GM12865 (cell line): ENCODE measurements around the gene CDC45.

Experiments
- DNase-seq: peaks from one replicate; pipeline ENCODE4 v3.0.0; 2010; ENCODE audit warnings: low read depth
- H3K4me3 ChIP-seq: 2 replicates; pipeline ENCODE4 v1.5.1; 2011; ENCODE audit warnings: mild to moderate bottlenecking, low read depth, low read length, control low read depth
- CTCF ChIP-seq: IDR thresholded peaks from 2 replicates; pipeline ENCODE4 v1.5.1; 2011; ENCODE audit warnings: low read length, control low read depth, low read depth, inconsistent platforms; ENCODE audit not compliant: insufficient read depth; ENCODE audit errors: missing control alignments

The CDC45 gene

DNA sequence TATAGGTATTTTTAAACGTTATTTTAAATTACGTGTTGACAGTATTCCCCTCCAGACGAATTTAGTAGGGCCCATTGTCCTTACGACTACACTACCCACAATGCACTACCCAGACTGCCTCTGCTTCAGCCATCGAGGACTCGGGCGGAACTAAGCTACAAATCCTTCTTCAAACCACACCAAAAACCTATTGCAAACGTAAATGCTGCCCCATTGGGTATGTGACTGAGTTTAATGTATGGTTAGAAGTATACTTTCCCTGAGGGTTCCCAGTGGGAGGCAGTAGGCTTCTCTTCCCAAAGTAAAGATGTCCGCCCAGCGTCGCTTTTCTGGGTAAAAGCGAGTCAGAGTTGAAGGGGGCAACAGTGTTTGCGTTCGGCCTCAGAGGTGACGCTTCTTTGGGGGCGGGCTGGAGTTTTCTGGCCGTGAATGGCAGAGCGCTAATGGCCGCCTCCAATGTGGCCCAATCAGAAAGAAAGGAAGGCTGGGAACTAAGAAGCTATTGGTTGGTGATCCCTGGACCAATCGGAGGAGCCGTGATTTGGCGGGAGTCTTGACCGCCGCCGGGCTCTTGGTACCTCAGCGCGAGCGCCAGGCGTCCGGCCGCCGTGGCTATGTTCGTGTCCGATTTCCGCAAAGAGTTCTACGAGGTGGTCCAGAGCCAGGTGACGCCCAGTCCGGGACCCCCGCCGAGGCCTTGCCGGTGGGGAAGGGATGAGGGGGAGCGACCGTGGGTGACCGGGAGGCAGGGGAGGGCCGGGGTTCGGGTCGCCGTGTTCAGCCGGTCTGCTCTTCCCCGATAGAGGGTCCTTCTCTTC, at the start of gene CDC45:
TSS of gene CDC45 (plus strand) at position 566 of the 818 bp plus-strand sequence. CDS start at position 615, 49 bp downstream.
- peak within 1 kb of the TSS; percentile 74 for H3K4me3 ChIP-seq
- peak; percentile 98 for DNase-seq
- no peak for TF ChIP-seq CTCF

DNA sequence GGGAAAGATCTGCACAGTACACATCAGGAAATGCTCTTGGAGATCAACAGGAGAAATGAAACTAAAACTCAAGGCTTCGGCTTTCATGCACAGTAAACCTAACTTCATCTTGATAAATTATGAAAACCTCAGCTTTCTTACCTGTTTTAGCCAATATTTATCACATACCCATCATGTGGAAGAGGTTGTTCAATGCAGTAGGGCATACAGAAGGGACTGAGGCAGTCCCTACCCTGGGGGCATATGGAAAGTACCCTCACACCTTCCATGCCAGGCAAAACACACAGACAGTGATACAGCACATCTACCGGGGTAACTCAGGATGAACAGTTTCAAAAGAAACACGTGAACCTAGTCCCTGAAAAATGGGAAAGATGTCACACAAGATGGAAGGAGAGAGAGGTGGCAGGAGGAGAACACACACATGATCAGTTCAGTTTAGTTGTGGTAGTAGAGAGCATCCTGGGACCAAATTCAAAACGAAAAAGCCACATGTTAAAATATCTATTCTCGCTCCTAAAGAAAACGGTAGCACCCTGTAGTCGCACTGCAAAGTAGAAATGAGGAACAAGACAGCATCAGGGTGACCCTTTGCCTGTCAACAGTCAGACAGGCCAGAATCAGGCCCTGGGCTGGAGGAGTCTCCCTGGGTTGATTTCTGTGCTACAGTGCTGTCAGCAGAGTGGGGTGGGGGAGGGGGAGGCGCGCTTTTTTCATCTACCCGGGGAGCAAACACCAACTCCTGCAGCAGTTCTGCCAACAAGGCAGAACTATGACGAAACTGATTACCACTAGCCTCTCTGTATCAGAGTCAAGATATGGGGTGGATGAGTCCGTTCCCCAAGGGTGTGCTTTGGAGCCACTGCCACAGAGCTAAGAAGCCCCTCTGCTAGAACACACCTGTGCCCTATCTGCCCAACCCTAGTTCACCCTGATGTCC, 49.5 kb upstream of the CDC45 start:
- TF ChIP-seq CTCF, result no peak
- peak overlapping the region; percentile 86 for H3K4me3 ChIP-seq
- peak; percentile 60 for DNase-seq

DNA sequence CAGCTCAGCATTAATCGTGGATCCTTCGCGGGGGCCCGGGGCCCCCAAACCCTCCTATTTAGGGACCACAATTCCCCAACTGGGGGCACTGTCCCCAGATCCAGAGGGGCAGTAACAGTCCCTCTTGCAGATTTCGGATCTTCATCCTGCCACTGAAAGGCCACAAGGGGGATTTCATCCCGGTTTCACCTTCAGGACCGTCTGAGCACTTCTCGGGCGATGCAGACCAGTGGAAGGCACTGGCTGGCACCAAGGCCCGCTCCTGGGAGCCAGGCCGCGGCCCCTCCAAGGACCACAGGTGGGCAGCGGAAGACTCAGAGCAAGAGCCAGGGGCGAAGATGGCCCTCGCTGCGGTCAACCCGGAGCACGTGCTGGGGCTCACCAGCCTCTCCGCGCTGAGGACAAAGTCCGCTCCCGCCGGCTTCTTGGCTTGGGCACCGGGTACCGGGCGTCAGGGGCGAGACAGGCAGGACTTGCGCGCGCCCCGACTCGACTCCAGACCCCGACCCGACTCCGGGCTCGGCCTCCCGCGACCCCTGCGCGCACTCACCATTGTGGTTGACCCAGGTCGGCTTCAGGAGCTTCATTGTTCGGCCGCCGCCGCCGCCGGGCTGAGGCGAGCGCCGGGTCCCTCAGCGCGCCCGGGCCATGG, 48.7 kb upstream of the CDC45 start:
- peak overlapping the region; percentile 86 for H3K4me3 ChIP-seq
- peak; percentile 47 for DNase-seq
- no peak for TF ChIP-seq CTCF

DNA sequence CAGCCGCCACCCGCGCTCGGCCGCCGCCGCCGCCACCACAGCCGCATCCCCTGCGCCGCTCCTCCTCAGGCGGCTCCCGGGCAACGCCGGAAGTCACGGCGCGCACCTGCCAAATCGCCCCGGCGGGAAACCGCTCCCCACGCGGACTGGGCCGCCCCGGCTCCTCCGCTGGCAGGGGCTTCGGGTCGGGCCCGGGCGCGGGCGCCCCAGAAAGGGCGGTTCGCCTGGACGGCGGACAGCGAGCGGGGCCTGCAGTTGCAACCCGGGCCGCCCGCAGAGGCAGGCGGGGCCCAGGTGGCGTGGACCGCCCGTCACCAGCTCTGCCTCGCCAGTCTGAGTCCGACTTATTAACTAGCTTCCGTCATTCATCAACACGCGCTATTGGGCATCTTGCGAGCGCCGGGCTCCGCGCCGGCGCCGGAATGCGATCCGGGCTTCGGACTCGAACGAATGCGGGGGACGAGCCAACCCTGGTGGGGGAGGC, 48.0 kb upstream of the CDC45 start, which contains the start of gene HIRA:
TSS of gene HIRA (minus strand) at position 85 of the 484 bp plus-strand sequence. CDS start 257 bp downstream, outside the sequence.
- H3K4me3 ChIP-seq, result peak within 1 kb of the TSS; percentile 94
- DNase-seq, result peak; percentile 90
- no peak for TF ChIP-seq CTCF

GRCh38 chr22:19432133-19432851, 47.4 kb upstream of the CDC45 start, which contains the start of gene MRPL40:
Gene MRPL40 (plus strand): TSS chr22:19432545. CDS start chr22:19432555, 10 bp downstream.
- no peak for TF ChIP-seq CTCF
- DNase-seq, result peak; percentile 98
- H3K4me3 ChIP-seq, result peak within 1 kb of the TSS; percentile 94
